HCT116 (cell line): ENCODE measurements around the gene SMIM28.

Experiments used
- CEBPB ChIP-seq: IDR thresholded peaks from 2 replicates; pipeline ENCODE4 v1.6.1; 2012; ENCODE audit warnings: low read depth
- CTCF ChIP-seq, 3 experiments: fragments of 200-600 bp in 1 of 3; sonication (generic) in 1 of 3; IDR thresholded peaks in 2 of 3; conservative IDR thresholded peaks in 1 of 3; 2 replicates each; pipeline ENCODE4 v1.5.1; 2012 to 2017; ENCODE audit warnings: low read depth in 2 of 3, low read length in 2 of 3, antibody characterized with exemption in 1 of 3, borderline replicate concordance in 1 of 3, control low read depth in 1 of 3, mild to moderate bottlenecking in 1 of 3, mixed read lengths in 1 of 3, mixed run types in 1 of 3, moderate library complexity in 1 of 3; ENCODE audit not compliant: insufficient read depth in 1 of 3
- EZH2 ChIP-seq: fragments of 200-600 bp; sonication (generic); IDR thresholded peaks from 2 replicates; pipeline ENCODE4 v1.6.1; 2017; ENCODE audit warnings: antibody characterized with exemption, mixed run types
- EZH2phosphoT487 ChIP-seq: fragments of 200-600 bp; IDR thresholded peaks from 2 replicates; pipeline ENCODE4 v1.6.1; 2018; ENCODE audit warnings: antibody characterized with exemption, borderline replicate concordance
- POLR2A ChIP-seq: IDR thresholded peaks from 2 replicates; pipeline ENCODE4 v1.7.0; 2011; ENCODE audit warnings: borderline replicate concordance; ENCODE audit not compliant: insufficient read depth, insufficient read length; ENCODE audit errors: extremely low read depth
- RAD21 ChIP-seq: IDR thresholded peaks from 2 replicates; pipeline ENCODE4 v1.6.1; 2012; ENCODE audit warnings: low read depth, mild to moderate bottlenecking
- SIN3A ChIP-seq: IDR thresholded peaks from 2 replicates; pipeline ENCODE4 v1.6.1; 2012; ENCODE audit warnings: low read depth
- SRF ChIP-seq: IDR thresholded peaks from 2 replicates; pipeline ENCODE4 v1.6.1; 2012; ENCODE audit warnings: low read depth
- YY1 ChIP-seq: IDR thresholded peaks from 2 replicates; pipeline ENCODE4 v1.6.1; 2011; ENCODE audit warnings: low read length, low read depth, moderate library complexity, mild to moderate bottlenecking; ENCODE audit not compliant: insufficient replicate concordance; ENCODE audit errors: extremely low read depth

GRCh38 chr6:138331444-138331843 is 46.3 kb upstream of the SMIM28 start:
- TF ChIP-seq RAD21 = no peak
- TF ChIP-seq POLR2A = no peak
- no peak for TF ChIP-seq CTCF (IDR thresholded peaks at IDR 0.05 in 2 of 3, conservative IDR thresholded peaks at IDR 0.05 in 1 of 3; ENCODE audit: borderline replicate concordance in 1 of 3, insufficient read depth in 1 of 3, low read depth in 2 of 3, low read length in 2 of 3)
- no peak for TF ChIP-seq EZH2phosphoT487
- TF ChIP-seq YY1 = no peak
- no peak for TF ChIP-seq CEBPB
- no peak for TF ChIP-seq EZH2
- TF ChIP-seq SIN3A = no peak
- no peak for TF ChIP-seq SRF
